GM13977 (cell line): ENCODE data around the gene DIPK1A.

Source experiments
- DNase-seq: peaks from one replicate; pipeline ENCODE4 v3.0.0; 2012; ENCODE audit warnings: low spot score
- in situ Hi-C: fragments of 300-500 bp; cut with MboI; formaldehyde crosslinking; loops from one replicate; pipeline ENCODE4 v1.12.0; 2022; ENCODE audit warnings: low sequenced_read_pairs, low pct_unique_long_range_greater_than_20kb, mixed read lengths, inconsistent platforms; ENCODE audit not compliant: unreplicated experiment
- TF ChIP-seq, protein P1 (sequence below): IDR thresholded peaks from 2 replicates; pipeline ENCODE4 v1.5.1; 2012; ENCODE audit warnings: mild to moderate bottlenecking, control low read depth; ENCODE audit not compliant: insufficient read depth; ENCODE audit errors: extremely low read depth, missing control alignments

The DIPK1A gene

DNA sequence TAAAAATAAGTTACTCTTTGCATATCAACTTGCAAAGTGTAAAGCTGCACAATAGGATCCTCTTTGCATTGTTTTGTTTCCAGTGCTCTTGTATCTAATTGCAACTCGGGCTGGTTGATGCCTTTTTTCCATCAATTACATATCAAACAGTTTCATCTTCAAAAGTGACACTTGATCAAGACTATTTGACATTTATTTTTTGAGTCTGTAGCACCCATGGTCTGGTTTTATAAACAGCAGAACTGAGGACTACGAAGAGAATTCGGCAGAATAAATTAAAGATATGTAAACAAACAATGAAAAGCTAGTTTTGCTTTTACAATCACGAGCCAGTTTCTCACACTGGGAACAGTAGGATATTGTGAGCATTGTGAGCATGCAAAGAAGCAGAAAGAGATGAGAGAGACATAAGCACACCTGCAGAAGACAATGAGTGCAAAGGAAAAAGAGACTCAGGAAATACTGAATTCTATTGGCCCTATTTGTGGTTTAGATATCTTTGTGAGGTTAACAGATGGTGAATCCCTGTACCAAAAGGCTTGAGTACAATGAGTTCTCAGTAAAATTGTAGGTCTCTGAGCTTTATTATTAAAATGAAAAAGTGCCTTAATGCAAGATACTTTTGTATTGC is 84.1 kb downstream of the DIPK1A start:
- in situ Hi-C loops, result no loop called here
- TF ChIP-seq, protein P1, sequence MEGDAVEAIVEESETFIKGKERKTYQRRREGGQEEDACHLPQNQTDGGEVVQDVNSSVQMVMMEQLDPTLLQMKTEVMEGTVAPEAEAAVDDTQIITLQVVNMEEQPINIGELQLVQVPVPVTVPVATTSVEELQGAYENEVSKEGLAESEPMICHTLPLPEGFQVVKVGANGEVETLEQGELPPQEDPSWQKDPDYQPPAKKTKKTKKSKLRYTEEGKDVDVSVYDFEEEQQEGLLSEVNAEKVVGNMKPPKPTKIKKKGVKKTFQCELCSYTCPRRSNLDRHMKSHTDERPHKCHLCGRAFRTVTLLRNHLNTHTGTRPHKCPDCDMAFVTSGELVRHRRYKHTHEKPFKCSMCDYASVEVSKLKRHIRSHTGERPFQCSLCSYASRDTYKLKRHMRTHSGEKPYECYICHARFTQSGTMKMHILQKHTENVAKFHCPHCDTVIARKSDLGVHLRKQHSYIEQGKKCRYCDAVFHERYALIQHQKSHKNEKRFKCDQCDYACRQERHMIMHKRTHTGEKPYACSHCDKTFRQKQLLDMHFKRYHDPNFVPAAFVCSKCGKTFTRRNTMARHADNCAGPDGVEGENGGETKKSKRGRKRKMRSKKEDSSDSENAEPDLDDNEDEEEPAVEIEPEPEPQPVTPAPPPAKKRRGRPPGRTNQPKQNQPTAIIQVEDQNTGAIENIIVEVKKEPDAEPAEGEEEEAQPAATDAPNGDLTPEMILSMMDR, result no peak
- no peak for DNase-seq

DNA sequence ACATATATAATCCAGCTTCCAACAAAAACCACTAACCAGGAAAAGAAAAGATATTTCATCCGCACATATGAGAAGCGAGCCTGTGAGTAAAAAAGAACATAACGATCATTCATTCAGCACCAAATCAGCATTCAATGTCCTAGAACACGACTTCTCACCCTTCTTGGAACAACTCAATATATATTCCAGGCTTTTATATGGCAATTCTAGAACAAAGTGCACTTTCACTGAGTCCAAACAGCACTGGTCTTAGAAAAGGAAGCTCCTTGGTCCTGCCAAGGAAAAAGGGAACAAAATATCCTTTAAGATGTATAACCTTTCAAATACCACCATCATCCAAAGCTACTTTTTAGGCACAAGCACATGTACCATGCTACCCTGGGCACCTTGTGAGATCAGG is 84.9 kb downstream of the DIPK1A start:
- in situ Hi-C loops, result no loop called here
- DNase-seq, result no peak
- TF ChIP-seq, protein P1, result no peak

- TF ChIP-seq, protein P1, result no peak
- DNase-seq, result no peak
- in situ Hi-C loops, result no loop called here
Observed at GRCh38 chr1:92874987-92875386, 86.3 kb downstream of the DIPK1A start.

DNA sequence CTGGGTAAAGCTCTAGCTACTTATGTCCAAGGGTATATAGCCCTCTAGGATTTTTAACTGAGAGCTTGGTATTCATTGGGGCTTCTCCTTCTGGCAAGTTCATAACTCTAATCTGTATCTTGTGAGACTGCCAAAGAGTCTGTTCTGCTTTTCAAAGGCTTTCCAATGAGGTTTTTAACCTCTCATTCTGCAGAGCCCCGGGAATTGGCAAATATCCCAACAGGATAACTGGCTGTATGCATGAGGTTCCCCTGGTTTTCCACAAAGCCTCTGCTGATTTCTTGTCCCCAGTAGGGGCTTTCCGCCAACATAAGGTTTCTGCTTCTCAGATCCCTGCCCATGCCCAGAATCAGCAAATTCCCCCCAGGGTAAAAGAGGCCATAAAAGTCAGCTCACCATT is 88.5 kb downstream of the DIPK1A start:
- no peak for DNase-seq
- TF ChIP-seq, protein P1, result no peak
- in situ Hi-C loops, result no loop called here

- in situ Hi-C loops, result no loop called here
- DNase-seq, result no peak
- TF ChIP-seq, protein P1, result no peak
Observed at GRCh38 chr1:92870591-92870990, 90.7 kb downstream of the DIPK1A start.

DNA sequence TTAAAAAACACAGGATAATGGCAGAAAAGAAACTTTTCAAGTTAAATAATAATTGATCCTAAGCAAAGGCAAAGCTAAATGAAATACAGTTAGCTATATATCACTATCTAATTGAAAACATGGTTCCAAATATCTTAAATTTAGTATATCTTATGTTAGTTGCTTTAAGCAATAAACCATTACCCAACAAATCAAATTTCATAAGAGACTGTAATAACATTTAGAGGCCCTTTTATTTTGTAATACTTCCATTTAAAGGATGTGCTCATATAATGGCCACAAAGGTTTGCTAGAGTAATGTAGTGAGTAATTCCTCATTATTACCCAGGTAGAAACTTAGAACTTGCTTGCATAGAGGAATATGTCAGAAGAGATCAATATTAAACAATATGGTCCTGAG is 97.1 kb downstream of the DIPK1A start:
- TF ChIP-seq, protein P1, result no peak
- in situ Hi-C loops, result no loop called here
- no peak for DNase-seq
